ENCODE results near the gene PRODH.
A peak's percentile ranks its signal among the peaks of the same experiment; 100 is the strongest.
"Not testable (repeated sequence)": the region's sequence is repeated elsewhere in the genome, so short reads cannot be mapped to it uniquely, and the experiment has no call there.

Gene PRODH

DNA sequence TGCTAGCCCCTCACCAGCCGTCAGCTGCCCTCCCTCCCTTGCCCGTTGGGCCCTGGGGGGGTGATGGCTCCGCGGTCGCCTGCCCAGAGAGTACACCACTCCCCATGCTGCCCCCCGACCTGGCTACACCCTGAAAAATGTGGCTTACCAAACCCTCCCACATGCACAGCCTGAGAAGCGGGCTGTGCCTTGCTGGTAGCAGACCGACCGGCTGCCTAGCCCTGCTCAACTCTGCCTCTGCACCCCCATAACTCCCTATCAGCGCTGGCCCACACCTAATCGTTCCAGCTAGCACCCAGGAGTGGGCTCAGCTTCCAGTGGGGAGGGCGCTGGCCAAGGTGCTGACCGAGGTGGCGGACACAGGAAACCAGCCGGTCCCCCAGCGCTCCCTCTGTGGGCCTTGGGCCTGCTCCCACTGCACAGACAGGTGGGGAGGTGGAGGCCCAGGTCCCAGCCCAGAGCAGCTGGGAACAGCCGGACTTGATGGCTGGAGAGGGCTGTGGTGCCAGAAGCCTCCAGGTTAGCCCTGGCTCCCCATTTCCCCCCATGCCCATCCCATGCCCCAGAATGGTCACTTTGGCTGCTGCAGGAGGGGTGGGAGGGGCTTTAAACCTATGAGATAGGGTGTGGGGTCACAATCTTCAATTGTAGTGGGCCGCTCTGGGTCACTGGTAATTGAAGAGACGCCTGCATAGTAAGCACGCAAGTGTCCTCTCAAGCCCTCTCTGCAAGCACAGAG lies 32.1 kb upstream of the PRODH start:
- TF ChIP-seq CSDC2 (CRISPR knock-in tag; IDR thresholded peaks at IDR 0.05): no peak
- TF ChIP-seq ESRRG (CRISPR knock-in tag; IDR thresholded peaks at IDR 0.05): no peak
- no peak for TF ChIP-seq ZNF70 (CRISPR knock-in tag; IDR thresholded peaks at IDR 0.05)
- no peak for TF ChIP-seq SNAI2 (CRISPR knock-in tag; IDR thresholded peaks at IDR 0.05)
- no peak for TF ChIP-seq ZFP30 (CRISPR knock-in tag; IDR thresholded peaks at IDR 0.05)
- no peak for TF ChIP-seq TOX (CRISPR knock-in tag; IDR thresholded peaks at IDR 0.05; ENCODE audit: borderline replicate concordance)
- TF ChIP-seq RARB (CRISPR knock-in tag; IDR thresholded peaks at IDR 0.05): no peak
- TF ChIP-seq ZNF8 (CRISPR knock-in tag; IDR thresholded peaks at IDR 0.05): no peak
- peak; percentile 17; the same call in 1 of the 3 replicates for ATAC-seq

- ATAC-seq: peak; percentile 70
Observed at GRCh38 chr22:18967391-18968010, 31.4 kb upstream of the PRODH start.

- no peak for ATAC-seq
- TF ChIP-seq GLIS3 (CRISPR knock-in tag; IDR thresholded peaks at IDR 0.05) (no peak), PATZ1 (CRISPR knock-in tag; IDR thresholded peaks at IDR 0.05; ENCODE audit: borderline replicate concordance) (no peak), SNAI2 (CRISPR knock-in tag; IDR thresholded peaks at IDR 0.05) (no peak), ESRRG (CRISPR knock-in tag; IDR thresholded peaks at IDR 0.05) (no peak), CREB5 (CRISPR knock-in tag; IDR thresholded peaks at IDR 0.05; ENCODE audit: low read depth) (no peak), CSDC2 (CRISPR knock-in tag; IDR thresholded peaks at IDR 0.05) (no peak), ZC3H10 (CRISPR knock-in tag; IDR thresholded peaks at IDR 0.05) (no peak), PPARA (CRISPR knock-in tag; IDR thresholded peaks at IDR 0.05; ENCODE audit: borderline replicate concordance) (no peak), TOX (CRISPR knock-in tag; IDR thresholded peaks at IDR 0.05; ENCODE audit: borderline replicate concordance) (no peak), BACH2 (CRISPR knock-in tag; IDR thresholded peaks at IDR 0.05; ENCODE audit: borderline replicate concordance) (no peak), OSR1 (CRISPR knock-in tag; IDR thresholded peaks at IDR 0.05) (no peak), RARB (CRISPR knock-in tag; IDR thresholded peaks at IDR 0.05) (no peak)
- TF ChIP-seq, protein P1, sequence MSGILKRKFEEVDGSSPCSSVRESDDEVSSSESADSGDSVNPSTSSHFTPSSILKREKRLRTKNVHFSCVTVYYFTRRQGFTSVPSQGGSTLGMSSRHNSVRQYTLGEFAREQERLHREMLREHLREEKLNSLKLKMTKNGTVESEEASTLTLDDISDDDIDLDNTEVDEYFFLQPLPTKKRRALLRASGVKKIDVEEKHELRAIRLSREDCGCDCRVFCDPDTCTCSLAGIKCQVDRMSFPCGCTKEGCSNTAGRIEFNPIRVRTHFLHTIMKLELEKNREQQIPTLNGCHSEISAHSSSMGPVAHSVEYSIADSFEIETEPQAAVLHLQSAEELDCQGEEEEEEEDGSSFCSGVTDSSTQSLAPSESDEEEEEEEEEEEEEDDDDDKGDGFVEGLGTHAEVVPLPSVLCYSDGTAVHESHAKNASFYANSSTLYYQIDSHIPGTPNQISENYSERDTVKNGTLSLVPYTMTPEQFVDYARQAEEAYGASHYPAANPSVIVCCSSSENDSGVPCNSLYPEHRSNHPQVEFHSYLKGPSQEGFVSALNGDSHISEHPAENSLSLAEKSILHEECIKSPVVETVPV (CRISPR knock-in tag; IDR thresholded peaks at IDR 0.05): no peak
Observed at GRCh38 chr22:18966748-18967147, 30.7 kb upstream of the PRODH start.

DNA sequence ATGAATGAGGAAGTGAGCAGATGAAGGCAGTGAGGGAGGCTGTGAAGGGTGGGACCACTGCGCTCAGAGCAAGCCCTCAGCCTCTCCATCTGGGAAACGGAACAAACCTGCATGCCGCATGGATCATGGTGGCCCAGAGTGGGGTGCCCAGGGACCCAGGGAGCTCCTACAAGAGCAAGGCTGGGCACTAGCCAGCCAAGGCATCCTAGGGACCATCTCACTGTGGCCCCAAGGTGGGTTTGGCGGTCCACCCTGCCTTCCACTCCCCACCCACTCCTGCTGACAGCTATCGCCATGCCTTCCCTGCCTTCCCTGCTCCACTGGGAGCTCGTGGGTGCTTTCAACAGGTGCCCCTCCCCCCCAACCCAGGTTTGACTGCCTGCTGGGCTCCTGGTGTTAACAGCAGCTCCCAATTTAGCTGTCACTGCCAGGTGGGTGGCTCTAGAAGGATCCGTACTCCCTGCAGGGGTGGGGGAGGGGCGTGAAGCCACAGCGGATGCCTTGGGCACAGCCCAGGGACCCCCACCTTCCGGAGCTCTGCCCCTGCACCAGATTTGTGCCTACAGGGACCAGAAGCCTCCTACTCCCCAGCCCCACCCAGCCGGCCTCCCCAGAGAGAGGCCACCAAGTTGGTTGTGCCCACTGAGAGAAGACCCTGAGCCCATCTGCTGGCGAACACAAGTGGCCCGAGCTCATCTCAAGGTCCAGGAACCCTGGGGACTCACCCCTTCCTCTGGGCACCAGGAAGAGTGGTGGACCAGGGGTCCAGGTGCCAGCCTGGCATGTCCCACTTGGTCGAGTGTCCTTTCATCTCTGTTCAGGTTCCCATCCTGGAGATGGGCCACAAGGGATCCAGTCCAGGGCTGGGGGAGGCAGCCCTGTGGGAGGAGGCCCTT lies 29.7 kb upstream of the PRODH start:
- ATAC-seq: no peak
- TF ChIP-seq ZFP3 (CRISPR knock-in tag; IDR thresholded peaks at IDR 0.05) (no peak), ESRRG (CRISPR knock-in tag; IDR thresholded peaks at IDR 0.05) (no peak), ZNF565 (CRISPR knock-in tag; conservative IDR thresholded peaks at IDR 0.05; ENCODE audit: low read depth) (no peak), ARNTL (CRISPR knock-in tag; IDR thresholded peaks at IDR 0.05; ENCODE audit: borderline replicate concordance, low read depth) (no peak), BACH2 (CRISPR knock-in tag; IDR thresholded peaks at IDR 0.05; ENCODE audit: borderline replicate concordance) (no peak), ISL1 (CRISPR knock-in tag; IDR thresholded peaks at IDR 0.05) (no peak), PPARA (CRISPR knock-in tag; IDR thresholded peaks at IDR 0.05; ENCODE audit: borderline replicate concordance) (no peak), PATZ1 (CRISPR knock-in tag; IDR thresholded peaks at IDR 0.05; ENCODE audit: borderline replicate concordance) (no peak)
- TF ChIP-seq, protein P2, sequence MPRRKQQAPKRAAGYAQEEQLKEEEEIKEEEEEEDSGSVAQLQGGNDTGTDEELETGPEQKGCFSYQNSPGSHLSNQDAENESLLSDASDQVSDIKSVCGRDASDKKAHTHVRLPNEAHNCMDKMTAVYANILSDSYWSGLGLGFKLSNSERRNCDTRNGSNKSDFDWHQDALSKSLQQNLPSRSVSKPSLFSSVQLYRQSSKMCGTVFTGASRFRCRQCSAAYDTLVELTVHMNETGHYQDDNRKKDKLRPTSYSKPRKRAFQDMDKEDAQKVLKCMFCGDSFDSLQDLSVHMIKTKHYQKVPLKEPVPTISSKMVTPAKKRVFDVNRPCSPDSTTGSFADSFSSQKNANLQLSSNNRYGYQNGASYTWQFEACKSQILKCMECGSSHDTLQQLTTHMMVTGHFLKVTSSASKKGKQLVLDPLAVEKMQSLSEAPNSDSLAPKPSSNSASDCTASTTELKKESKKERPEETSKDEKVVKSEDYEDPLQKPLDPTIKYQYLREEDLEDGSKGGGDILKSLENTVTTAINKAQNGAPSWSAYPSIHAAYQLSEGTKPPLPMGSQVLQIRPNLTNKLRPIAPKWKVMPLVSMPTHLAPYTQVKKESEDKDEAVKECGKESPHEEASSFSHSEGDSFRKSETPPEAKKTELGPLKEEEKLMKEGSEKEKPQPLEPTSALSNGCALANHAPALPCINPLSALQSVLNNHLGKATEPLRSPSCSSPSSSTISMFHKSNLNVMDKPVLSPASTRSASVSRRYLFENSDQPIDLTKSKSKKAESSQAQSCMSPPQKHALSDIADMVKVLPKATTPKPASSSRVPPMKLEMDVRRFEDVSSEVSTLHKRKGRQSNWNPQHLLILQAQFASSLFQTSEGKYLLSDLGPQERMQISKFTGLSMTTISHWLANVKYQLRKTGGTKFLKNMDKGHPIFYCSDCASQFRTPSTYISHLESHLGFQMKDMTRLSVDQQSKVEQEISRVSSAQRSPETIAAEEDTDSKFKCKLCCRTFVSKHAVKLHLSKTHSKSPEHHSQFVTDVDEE (CRISPR knock-in tag; IDR thresholded peaks at IDR 0.05): no peak

DNA sequence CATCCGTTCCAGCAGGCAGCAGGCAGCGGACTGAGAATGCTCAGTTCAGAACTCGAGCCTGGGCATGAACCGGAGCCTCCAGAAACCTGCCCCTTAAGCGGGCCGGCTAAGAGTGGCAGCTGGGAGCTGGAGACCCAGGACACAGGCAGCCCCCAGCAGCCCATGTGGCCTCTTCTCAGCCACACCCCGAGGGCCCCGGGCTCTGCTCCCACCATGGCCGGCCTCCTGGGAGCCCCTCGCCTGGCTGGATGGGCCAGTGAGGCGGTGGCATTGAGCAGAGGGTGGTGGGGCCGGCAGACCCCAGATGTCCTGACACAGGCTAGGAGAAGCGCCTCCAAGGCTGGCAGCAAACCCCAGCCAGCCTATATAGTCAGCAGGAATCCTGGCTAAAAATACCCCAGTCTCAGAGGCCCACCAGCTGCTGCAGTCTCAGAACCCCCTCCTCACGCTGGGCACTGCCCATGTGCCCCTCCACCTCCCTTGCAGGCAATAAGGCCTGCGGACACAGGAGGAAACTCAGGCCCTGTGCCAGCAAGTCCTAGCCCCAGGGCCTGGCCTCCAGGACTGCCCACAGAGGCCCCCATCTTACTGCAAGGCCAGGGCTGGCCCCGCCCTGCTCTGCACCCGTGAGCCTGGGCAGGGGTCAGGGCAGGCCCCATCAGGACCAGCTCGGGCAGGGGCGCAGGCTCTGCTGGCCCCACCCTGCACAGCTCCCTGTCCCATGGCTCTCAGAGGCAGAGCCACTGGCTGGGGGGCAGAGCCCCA lies 28.6 kb upstream of the PRODH start:
- ATAC-seq: not testable (repeated sequence)

DNA sequence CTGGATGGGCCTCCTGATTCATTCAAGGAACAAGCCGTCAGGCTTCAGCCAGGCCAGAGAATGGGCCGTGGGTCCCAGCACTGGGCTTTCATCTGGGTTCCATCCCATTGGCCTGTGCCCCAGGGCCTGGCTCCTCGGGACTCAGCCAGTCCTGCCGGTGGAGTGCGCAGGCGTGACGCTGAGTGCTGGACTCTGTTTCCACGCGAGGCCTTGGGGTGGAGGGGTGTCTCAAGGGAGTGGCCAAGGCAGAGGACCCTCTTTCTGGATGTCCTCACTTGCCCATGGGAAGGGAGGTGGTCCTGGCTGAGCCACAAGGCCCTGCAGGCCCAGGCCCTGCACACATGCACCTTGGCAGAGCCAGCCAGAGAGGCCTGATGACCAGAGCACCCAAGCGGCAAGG lies 28.0 kb upstream of the PRODH start:
- ATAC-seq: not testable (repeated sequence)

Data from SK-N-SH treated with all-trans-retinoic acid at 6 μM for 48 hours (cell line).